HepG2 (cell line): ENCODE data around the gene GBGT1. TPM values are rescaled to one million over a fixed set of nuclear protein-coding genes. Genes with fewer than 3 reads are reported as not detected.

Source experiments
- ATAC-seq: fragments of 200-7000 bp; cut with Tn5 transposase; 3 replicates; pipeline ENCODE4 v1.9.1; 2020; ENCODE audit warnings: mild to moderate bottlenecking, moderate library complexity
- BruUV-seq: library from RNA; stranded (reverse); fragments of 400-500 nt; replicated peaks from 2 replicates; lab custom pipeline; 2021; lab: Mats Ljungman, UMichigan
- CTCF ChIA-PET: fragments of 300-600 bp; formaldehyde crosslinking; extraction: SDS; loops from one replicate; lab custom pipeline; 2021; ENCODE audit warnings: low total read pairs, inconsistent platforms, low intra/inter-chr PET ratio; lab: Yijun Ruan, JAX
- POLR2A ChIA-PET: fragments of 350-600 bp; sonication (Branson Sonifier 250); formaldehyde crosslinking; loops from one replicate; lab custom pipeline; 2020; ENCODE audit warnings: antibody characterized with exemption, inconsistent platforms; lab: Yijun Ruan, JAX
- DNase-seq: peaks from one replicate; pipeline ENCODE4 v3.0.0-alpha.2; 2015; ENCODE audit warnings: low spot score
- FAIRE-seq: peaks from 3 replicates; lab custom pipeline; 2011; peaks lifted over from hg19 to GRCh38; lab: Jason Lieb, UNC
- H2AFZ ChIP-seq: one replicate; pipeline ENCODE4 v1.6.1; 2011; ENCODE audit warnings: low read length, inconsistent platforms
- H3K27ac ChIP-seq: fragments of 300-600 bp; 3 replicates; pipeline ENCODE4 v1.8.0; 2011; ENCODE audit warnings: mixed run types, mild to moderate bottlenecking, mixed read lengths, low read length, inconsistent platforms; ENCODE audit not compliant: insufficient read depth; ENCODE audit errors: extremely low read length
- H3K27me3 ChIP-seq, 2 experiments: fragments of 200-600 bp in 1 of 2; 2 replicates in 1 of 2; 3 replicates in 1 of 2; pipeline versions ENCODE4 v1.6.0 to v1.8.0; 2011; ENCODE audit warnings: low read length in 2 of 2, mild to moderate bottlenecking in 2 of 2, moderate library complexity in 2 of 2, inconsistent platforms in 1 of 2; ENCODE audit not compliant: insufficient read depth in 2 of 2, control insufficient read depth in 1 of 2
- H3K36me3 ChIP-seq, 2 experiments: fragments of 200-600 bp in 1 of 2; replicated peaks in 1 of 2; 2 replicates in 1 of 2; 3 replicates in 1 of 2; pipeline versions ENCODE4 v1.5.1 to v1.8.0; 2011; ENCODE audit warnings: low read length in 2 of 2, inconsistent platforms in 1 of 2; ENCODE audit not compliant: insufficient read depth in 2 of 2, control insufficient read depth in 1 of 2
- H3K4me1 ChIP-seq: 2 replicates; pipeline ENCODE4 v1.5.1; 2012; ENCODE audit warnings: low read length, inconsistent platforms; ENCODE audit not compliant: insufficient read depth
- H3K4me2 ChIP-seq: 2 replicates; pipeline ENCODE4 v1.6.0; 2011; ENCODE audit warnings: low read depth, low read length, inconsistent platforms
- H3K4me3 ChIP-seq, 3 experiments: fragments of 200-600 bp in 1 of 3; sonication (generic), shearing (Covaris generic) in 1 of 3; replicated peaks in 1 of 3; 2 replicates each; pipeline ENCODE4 v1.5.1; 2011 to 2016; ENCODE audit warnings: low read length in 3 of 3, inconsistent platforms in 2 of 3, low read depth in 2 of 3, mild to moderate bottlenecking in 2 of 3, control low read depth in 1 of 3, mixed read lengths in 1 of 3; ENCODE audit not compliant: insufficient read depth in 1 of 3
- H3K79me2 ChIP-seq: one replicate; pipeline ENCODE4 v1.6.1; 2011; ENCODE audit warnings: low read length, inconsistent platforms; ENCODE audit not compliant: insufficient read depth
- H3K9ac ChIP-seq: 2 replicates; pipeline ENCODE4 v1.6.0; 2011; ENCODE audit warnings: mild to moderate bottlenecking, low read depth, low read length, inconsistent platforms; ENCODE audit not compliant: insufficient read depth
- H3K9me3 ChIP-seq: 2 replicates; pipeline ENCODE4 v1.5.1; 2012; ENCODE audit warnings: mild to moderate bottlenecking, low read length
- H4K20me1 ChIP-seq: 2 replicates; pipeline ENCODE4 v1.6.0; 2011; ENCODE audit warnings: inconsistent platforms, mild to moderate bottlenecking, low read length, moderate library complexity; ENCODE audit not compliant: insufficient read depth
- CREM ChIP-seq, 2 experiments: sonication (generic) in 1 of 2; formaldehyde crosslinking in 1 of 2; IDR thresholded peaks; 2 replicates each; pipeline versions ENCODE4 v1.4.0 to v1.6.1; 2016 to 2020; ENCODE audit warnings: antibody characterized with exemption in 1 of 2, mild to moderate bottlenecking in 1 of 2, missing genetic modification reagents in 1 of 2
- DNMT3B ChIP-seq: conservative IDR thresholded peaks from 2 replicates; pipeline ENCODE4 v1.6.1; 2016; ENCODE audit warnings: missing biosample characterization, control low read depth
- E2F5 ChIP-seq: sonication (generic); formaldehyde crosslinking; conservative IDR thresholded peaks from 2 replicates; pipeline ENCODE4 v1.4.0; 2020; ENCODE audit warnings: missing genetic modification reagents
- GLI4 ChIP-seq: sonication (generic); formaldehyde crosslinking; IDR thresholded peaks from 2 replicates; pipeline ENCODE4 v1.5.1; 2020; ENCODE audit warnings: missing genetic modification reagents, mild to moderate bottlenecking, moderate library complexity, borderline replicate concordance
- HMG20A ChIP-seq: IDR thresholded peaks from 2 replicates; pipeline ENCODE4 v1.6.1; 2016; ENCODE audit warnings: borderline replicate concordance
- HNRNPL ChIP-seq: fragments of 200-400 bp; formaldehyde crosslinking; IDR thresholded peaks from 2 replicates; pipeline ENCODE4 v1.6.1; 2017; ENCODE audit warnings: mild to moderate bottlenecking, low read depth, low read length
- HOXA5 ChIP-seq: sonication (generic); formaldehyde crosslinking; IDR thresholded peaks from 2 replicates; pipeline ENCODE4 v1.4.0; 2020; ENCODE audit warnings: missing genetic modification reagents
- TARDBP ChIP-seq: sonication (generic); formaldehyde crosslinking; IDR thresholded peaks from 2 replicates; pipeline ENCODE4 v1.8.0; 2022; ENCODE audit warnings: mild to moderate bottlenecking, missing genetic modification reagents
- TCF7L2 ChIP-seq: IDR thresholded peaks from 2 replicates; pipeline ENCODE4 v1.6.1; 2011; ENCODE audit warnings: mild to moderate bottlenecking, low read depth, low read length, moderate library complexity
- ZC3H4 ChIP-seq: sonication (generic); formaldehyde crosslinking; IDR thresholded peaks from 2 replicates; pipeline ENCODE4 v1.4.0; 2020; ENCODE audit warnings: missing genetic modification reagents, borderline replicate concordance
- ZFYVE20 ChIP-seq: sonication (generic); formaldehyde crosslinking; IDR thresholded peaks from 2 replicates; pipeline ENCODE4 v1.8.0; 2023; ENCODE audit warnings: low read depth, mild to moderate bottlenecking, moderate library complexity, missing genetic modification reagents, borderline replicate concordance
- ZMYM4 ChIP-seq: sonication (generic); formaldehyde crosslinking; IDR thresholded peaks from 2 replicates; pipeline ENCODE4 v1.8.1; 2023; ENCODE audit warnings: mild to moderate bottlenecking, missing genetic modification reagents
- ZNF510 ChIP-seq: sonication (generic); formaldehyde crosslinking; IDR thresholded peaks from 2 replicates; pipeline ENCODE4 v1.4.0; 2020; ENCODE audit warnings: low read depth, mild to moderate bottlenecking, missing genetic modification reagents
- ZNF737 ChIP-seq: sonication (generic); formaldehyde crosslinking; IDR thresholded peaks from 2 replicates; pipeline ENCODE4 v1.5.0; 2020; ENCODE audit warnings: missing genetic modification reagents, mild to moderate bottlenecking, borderline replicate concordance
- ZNF766 ChIP-seq: sonication (generic); formaldehyde crosslinking; IDR thresholded peaks from 2 replicates; pipeline ENCODE4 v1.5.0; 2020; ENCODE audit warnings: missing genetic modification reagents, borderline replicate concordance
- ZNF788 ChIP-seq: sonication (generic); formaldehyde crosslinking; IDR thresholded peaks from 2 replicates; pipeline ENCODE4 v1.5.0; 2020; ENCODE audit warnings: mild to moderate bottlenecking, missing genetic modification reagents, borderline replicate concordance
- ZUFSP ChIP-seq: sonication (generic); formaldehyde crosslinking; IDR thresholded peaks from 2 replicates; pipeline ENCODE4 v1.9.0; 2021; ENCODE audit warnings: missing genetic modification reagents, mild to moderate bottlenecking, borderline replicate concordance
- WGBS: methylation state at CpG from one replicate; pipeline ENCODE4 v1.1.6; 2017; ENCODE audit warnings: low lambda C conversion rate; 5-methylcytosine and 5-hydroxymethylcytosine counted together
- in situ Hi-C: cut with HindIII; loops from 2 replicates; pipeline ENCODE4 v1.10.0; 2017; ENCODE audit warnings: low pct_unique_long_range_greater_than_20kb; ENCODE audit not compliant: extremely low pct_ligation_motif_present
- intact Hi-C: fragments of 100-400 bp; cut with micrococcal nuclease; formaldehyde crosslinking; loops from one replicate; pipeline ENCODE4 v1.10.0; 2022; ENCODE audit not compliant: unreplicated experiment
- polyA plus RNA-seq, 8 experiments: library from polyadenylated mRNA; depleted of rRNA in 3 of 8; stranded (reverse) in 7 of 8; unstranded in 1 of 8; fragments of >200 nt; fragmentation: Illumina TruSeq in 4 of 8; extraction: Trizol in 4 of 8; gene quantifications; 2 replicates each; pipeline versions ENCODE4 v1.2.1 to v1.2.3, GENCODE V29; 2011 to 2016; ENCODE audit warnings: low read depth in 4 of 8, missing spikeins in 1 of 8, mixed read lengths in 1 of 8; ENCODE audit not compliant: insufficient read depth in 1 of 8
- total RNA-seq, 5 experiments: library from RNA; depleted of rRNA; stranded (reverse); fragments of >200 nt; fragmentation: Illumina TruSeq; extraction: Trizol; gene quantifications; 2 replicates each; pipeline ENCODE4 v1.2.3, GENCODE V29; 2016; ENCODE audit warnings: low read depth in 1 of 5

The GBGT1 gene
- total and polyA plus RNA-seq, 2 of the 13 experiments (the other 11 are each of a cell fraction or from before 2014, with no cell fraction given): not detected

DNA sequence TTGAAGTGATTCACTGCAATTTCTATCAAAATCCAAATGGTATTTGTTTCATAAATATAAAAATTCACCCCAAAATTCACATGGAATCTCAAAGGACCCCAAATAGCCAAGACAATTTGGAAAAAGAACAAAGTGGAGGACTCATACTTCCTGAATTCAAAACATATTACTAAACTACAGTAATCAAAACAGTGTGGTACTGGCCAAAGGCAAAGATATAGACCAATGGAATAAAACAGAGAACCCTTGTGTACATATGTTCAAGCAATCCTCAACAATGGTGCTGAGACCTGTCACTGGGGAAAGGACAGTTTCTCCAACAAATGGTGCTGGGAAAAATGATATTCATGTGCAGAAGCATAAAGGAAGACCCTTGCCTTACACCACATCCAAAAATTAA, 31.3 kb upstream of the GBGT1 start:
- no peaks in the 10 kb centered on the region for H3K36me3 ChIP-seq
- no peak overlapping the region for H3K4me3 ChIP-seq
- in situ Hi-C loops (no loop called here), intact Hi-C loops (no loop called here)
- FAIRE-seq: no peak
- no TSS peak for BruUV-seq
- ChIA-PET CTCF (no interaction called here), POLR2A (no interaction called here)
- TF ChIP-seq HNRNPL: no peak
- no peak for TF ChIP-seq TARDBP (CRISPR knock-in tag)
- TF ChIP-seq E2F5 (CRISPR knock-in tag): no peak
- no peak overlapping the region for H3K4me2 ChIP-seq
- H3K4me1 ChIP-seq: no peaks in the 10 kb centered on the region
- H3K9me3 ChIP-seq: no peaks in the 10 kb centered on the region
- ATAC-seq: no peak
- H3K9ac ChIP-seq: no peak overlapping the region
- no peaks in the 10 kb centered on the region for H4K20me1 ChIP-seq
- H3K27me3 ChIP-seq: peaks cover 1 to 11% of the 10 kb centered on the region in 2 experiments; a peak in 1 of 5 replicates
- DNase-seq: no peak
- H3K27ac ChIP-seq: no peak overlapping the region
- no peaks in the 10 kb centered on the region for H3K79me2 ChIP-seq
- no peak overlapping the region for H2AFZ ChIP-seq

- Histone ChIP-seq H2AFZ (no peak overlapping the region), H4K20me1 (no peaks in the 10 kb centered on the region), H3K27me3 (peaks cover 1 to 14% of the 10 kb centered on the region in 2 experiments; a peak in 1 of 5 replicates), H3K79me2 (no peaks in the 10 kb centered on the region), H3K4me3 (no peak overlapping the region), H3K27ac (no peak overlapping the region), H3K4me2 (no peak overlapping the region), H3K36me3 (no peaks in the 10 kb centered on the region), H3K4me1 (no peaks in the 10 kb centered on the region), H3K9me3 (no peaks in the 10 kb centered on the region), H3K9ac (no peak overlapping the region)
- no TSS peak for BruUV-seq
- no peak for DNase-seq
- ATAC-seq: no peak
- no peak for FAIRE-seq
- intact Hi-C loops (no loop called here), in situ Hi-C loops (no loop called here)
- TF ChIP-seq ZMYM4 (CRISPR knock-in tag): no peak
- TF ChIP-seq TCF7L2: no peak
- TF ChIP-seq CREM (IDR thresholded peaks at IDR 0.05): no peak
- TF ChIP-seq CREM (CRISPR knock-in tag; IDR thresholded peaks at IDR 0.05): no peak
- TF ChIP-seq ZC3H4 (CRISPR knock-in tag): no peak
- TF ChIP-seq ZNF766 (CRISPR knock-in tag): no peak
- no peak for TF ChIP-seq HMG20A (CRISPR knock-in tag)
- no peak for TF ChIP-seq DNMT3B (CRISPR knock-in tag)
- TF ChIP-seq ZNF737: no peak
- TF ChIP-seq ZNF788 (CRISPR knock-in tag): no peak
- TF ChIP-seq HOXA5 (CRISPR knock-in tag): no peak
- TF ChIP-seq ZNF510 (CRISPR knock-in tag): no peak
- no peak for TF ChIP-seq ZFYVE20 (CRISPR knock-in tag)
- no peak for TF ChIP-seq ZUFSP
- no peak for TF ChIP-seq GLI4 (CRISPR knock-in tag)
- POLR2A ChIA-PET: no interaction called here
- CTCF ChIA-PET: no interaction called here
- 24% methylated on average over 4 of the region's 4 CpGs for WGBS
Observed at GRCh38 chr9:133194597-133194996, 30.9 kb upstream of the GBGT1 start.
